Myometrial cell (primary cell): ENCODE measurements around the gene R3HDM1. TPM values are rescaled to one million over a fixed set of nuclear protein-coding genes. Genes with fewer than 3 reads are reported as not detected.

ENCODE experiments used
- total RNA-seq: library from RNA; depleted of rRNA; stranded (reverse); fragments of >200 nt; gene quantifications from 2 replicates; pipeline ENCODE4 v1.2.3, GENCODE V29; 2015

Gene R3HDM1
- total RNA-seq: 12.7 and 13.3 TPM in 2 replicates

GRCh38 chr2:135531231-135532197 lies at the start of gene R3HDM1:
TSS of gene R3HDM1 (plus strand) at chr2:135531484. CDS start at chr2:135604846, 73,362 bp downstream.

GRCh38 chr2:135530313-135531230 lies 712 bp upstream of the R3HDM1 start, which contains the start of gene ZRANB3:
TSS of gene ZRANB3 (minus strand) at chr2:135531218.

GRCh38 chr2:135741395-135742324 lies 210.4 kb downstream of the R3HDM1 start, which contains the start of gene UBXN4:
TSS of gene UBXN4 (plus strand) at chr2:135741855. CDS start at chr2:135741930, 75 bp downstream.

Other genes with a start within 250 kb of the R3HDM1 start
- gene ZRANB3, start 266 bp upstream of the R3HDM1 start, total RNA-seq: 7.8 and 17.3 TPM in 2 replicates
- 45.3 and 57.8 TPM in 2 replicates for gene UBXN4, start 210.4 kb downstream of the R3HDM1 start, total RNA-seq